HG02588 (cell line): Measurements from ENCODE around the gene PCDHB3.
"Not testable (repeated sequence)": the region's sequence is repeated elsewhere in the genome, so short reads cannot be mapped to it uniquely, and the experiment has no call there.

Experiments
- ATAC-seq: cut with Tn5 transposase; IDR thresholded peaks from one replicate; pipeline ENCODE4 v1.9.1; 2021; ENCODE audit warnings: mild to moderate bottlenecking, moderate library complexity; ENCODE audit not compliant: unreplicated experiment

The PCDHB3 gene

DNA sequence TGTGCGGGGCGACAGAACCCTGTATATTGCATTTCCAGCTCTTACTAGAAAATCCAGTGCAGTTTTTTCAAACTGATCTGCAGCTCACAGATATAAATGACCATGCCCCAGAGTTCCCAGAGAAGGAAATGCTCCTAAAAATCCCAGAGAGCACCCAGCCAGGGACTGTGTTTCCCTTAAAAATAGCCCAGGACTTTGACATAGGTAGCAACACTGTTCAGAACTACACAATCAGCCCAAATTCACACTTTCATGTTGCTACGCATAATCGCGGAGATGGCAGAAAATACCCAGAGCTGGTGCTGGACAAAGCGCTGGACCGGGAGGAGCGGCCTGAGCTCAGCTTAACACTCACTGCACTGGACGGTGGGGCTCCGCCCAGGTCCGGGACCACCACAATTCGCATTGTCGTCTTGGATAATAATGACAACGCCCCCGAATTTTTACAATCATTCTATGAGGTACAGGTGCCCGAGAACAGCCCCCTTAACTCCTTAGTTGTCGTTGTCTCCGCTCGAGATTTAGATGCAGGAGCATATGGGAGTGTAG, 35.5 kb downstream of the PCDHB3 start:
- ATAC-seq = no peak

DNA sequence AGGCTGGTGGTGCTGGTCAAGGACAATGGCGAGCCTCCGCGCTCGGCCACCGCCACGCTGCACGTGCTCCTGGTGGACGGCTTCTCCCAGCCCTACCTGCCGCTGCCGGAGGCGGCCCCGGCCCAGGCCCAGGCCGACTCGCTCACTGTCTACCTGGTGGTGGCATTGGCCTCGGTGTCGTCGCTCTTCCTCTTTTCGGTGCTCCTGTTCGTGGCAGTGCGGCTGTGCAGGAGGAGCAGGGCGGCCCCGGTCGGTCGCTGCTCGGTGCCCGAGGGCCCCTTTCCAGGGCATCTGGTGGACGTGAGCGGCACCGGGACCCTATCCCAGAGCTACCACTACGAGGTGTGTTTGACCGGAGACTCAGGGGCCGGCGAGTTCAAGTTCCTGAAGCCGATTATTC, 37.1 kb downstream of the PCDHB3 start:
- not testable (repeated sequence) for ATAC-seq

DNA sequence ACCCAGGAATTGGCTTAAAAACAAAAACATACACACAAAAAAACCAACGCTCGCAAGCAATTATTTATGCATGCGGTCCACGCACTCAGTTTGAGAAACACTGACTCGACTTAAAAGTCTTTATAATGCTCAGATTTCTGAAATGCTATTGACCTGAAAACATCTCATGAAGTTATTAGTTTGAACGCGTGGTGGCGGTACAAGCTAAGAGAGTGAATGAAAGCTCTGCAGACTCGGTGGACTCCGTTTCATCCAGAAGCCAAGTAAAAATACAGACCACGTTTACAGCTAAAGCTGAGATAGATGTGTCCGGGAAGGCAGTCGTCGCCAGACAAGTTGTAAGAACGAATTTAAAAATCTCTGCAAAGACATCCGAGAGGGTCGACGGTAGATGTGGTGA, 49.5 kb downstream of the PCDHB3 start, which contains the start of gene PCDHB6:
Gene PCDHB6 (plus strand): TSS at position 246 of the 400 bp plus-strand sequence. CDS start 201 bp downstream, outside the sequence.
- ATAC-seq = no peak

DNA sequence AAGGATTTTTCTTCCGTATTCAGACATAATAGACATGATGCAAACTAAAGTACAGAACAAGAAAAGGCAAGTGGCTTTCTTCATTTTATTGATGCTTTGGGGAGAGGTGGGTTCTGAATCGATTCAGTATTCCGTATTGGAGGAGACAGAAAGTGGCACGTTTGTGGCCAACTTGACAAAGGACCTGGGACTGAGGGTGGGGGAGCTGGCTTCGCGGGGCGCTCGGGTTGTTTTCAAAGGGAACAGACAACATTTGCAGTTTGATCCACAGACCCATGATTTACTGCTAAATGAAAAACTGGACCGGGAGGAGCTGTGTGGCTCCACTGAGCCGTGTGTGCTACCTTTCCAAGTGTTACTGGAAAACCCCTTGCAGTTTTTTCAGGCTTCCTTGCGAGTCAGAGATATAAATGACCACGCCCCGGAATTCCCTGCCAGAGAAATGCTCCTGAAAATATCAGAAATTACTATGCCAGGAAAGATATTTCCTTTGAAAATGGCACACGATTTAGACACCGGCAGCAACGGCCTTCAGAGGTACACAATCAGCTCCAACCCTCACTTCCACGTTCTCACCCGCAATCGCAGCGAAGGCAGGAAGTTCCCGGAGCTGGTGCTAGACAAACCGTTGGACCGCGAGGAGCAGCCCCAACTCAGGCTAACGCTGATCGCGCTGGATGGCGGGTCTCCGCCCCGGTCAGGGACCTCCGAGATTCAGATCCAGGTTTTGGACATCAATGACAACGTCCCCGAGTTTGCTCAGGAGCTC, 50.1 kb downstream of the PCDHB3 start:
- ATAC-seq = no peak

DNA sequence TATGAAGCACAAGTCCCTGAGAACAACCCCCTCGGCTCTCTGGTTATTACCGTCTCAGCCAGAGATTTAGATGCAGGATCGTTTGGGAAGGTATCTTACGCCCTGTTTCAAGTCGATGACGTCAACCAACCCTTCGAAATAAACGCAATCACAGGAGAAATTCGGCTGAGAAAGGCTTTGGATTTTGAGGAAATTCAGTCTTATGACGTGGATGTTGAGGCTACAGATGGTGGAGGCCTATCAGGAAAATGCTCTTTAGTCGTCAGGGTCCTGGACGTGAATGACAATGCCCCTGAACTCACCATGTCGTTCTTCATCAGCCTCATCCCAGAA, 50.7 kb downstream of the PCDHB3 start:
- no peak for ATAC-seq

DNA sequence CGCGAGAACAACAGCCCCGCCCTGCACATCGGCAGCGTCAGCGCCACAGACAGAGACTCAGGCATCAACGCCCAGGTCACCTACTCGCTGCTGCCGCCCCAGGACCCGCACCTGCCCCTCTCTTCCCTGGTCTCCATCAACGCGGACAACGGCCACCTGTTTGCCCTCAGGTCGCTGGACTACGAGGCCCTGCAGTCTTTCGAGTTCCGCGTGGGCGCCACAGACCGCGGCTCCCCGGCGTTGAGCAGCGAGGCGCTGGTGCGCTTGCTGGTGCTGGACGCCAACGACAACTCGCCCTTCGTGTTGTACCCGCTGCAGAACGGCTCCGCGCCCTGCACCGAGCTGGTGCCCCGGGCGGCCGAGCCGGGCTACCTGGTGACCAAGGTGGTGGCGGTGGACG, 51.4 kb downstream of the PCDHB3 start:
- not testable (repeated sequence) for ATAC-seq

DNA sequence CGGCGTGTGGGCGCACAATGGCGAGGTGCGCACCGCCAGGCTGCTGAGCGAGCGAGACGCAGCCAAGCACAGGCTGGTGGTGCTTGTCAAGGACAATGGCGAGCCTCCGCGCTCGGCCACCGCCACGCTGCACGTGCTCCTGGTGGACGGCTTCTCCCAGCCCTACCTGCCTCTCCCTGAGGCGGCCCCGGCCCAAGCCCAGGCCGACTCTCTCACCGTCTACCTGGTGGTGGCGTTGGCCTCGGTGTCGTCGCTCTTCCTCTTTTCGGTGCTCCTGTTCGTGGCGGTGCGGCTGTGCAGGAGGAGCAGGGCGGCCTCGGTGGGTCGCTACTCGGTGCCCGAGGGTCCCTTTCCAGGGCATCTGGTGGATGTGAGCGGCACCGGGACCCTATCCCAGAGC, 51.8 kb downstream of the PCDHB3 start:
- not testable (repeated sequence) for ATAC-seq
